GM18505 (cell line): Measurements from ENCODE around the gene PRPF4.
"Not testable (repeated sequence)": the region's sequence is repeated elsewhere in the genome, so short reads cannot be mapped to it uniquely, and the experiment has no call there.

Experiments used
- ATAC-seq: cut with Tn5 transposase; IDR thresholded peaks from one replicate; pipeline ENCODE4 v1.9.1; 2021; ENCODE audit not compliant: unreplicated experiment
- POLR2A ChIP-seq: IDR thresholded peaks from 4 replicates; pipeline ENCODE4 v1.6.1; 2011; ENCODE audit warnings: borderline replicate concordance; ENCODE audit not compliant: insufficient read depth, insufficient read length; ENCODE audit errors: extremely low read depth

Gene PRPF4

DNA sequence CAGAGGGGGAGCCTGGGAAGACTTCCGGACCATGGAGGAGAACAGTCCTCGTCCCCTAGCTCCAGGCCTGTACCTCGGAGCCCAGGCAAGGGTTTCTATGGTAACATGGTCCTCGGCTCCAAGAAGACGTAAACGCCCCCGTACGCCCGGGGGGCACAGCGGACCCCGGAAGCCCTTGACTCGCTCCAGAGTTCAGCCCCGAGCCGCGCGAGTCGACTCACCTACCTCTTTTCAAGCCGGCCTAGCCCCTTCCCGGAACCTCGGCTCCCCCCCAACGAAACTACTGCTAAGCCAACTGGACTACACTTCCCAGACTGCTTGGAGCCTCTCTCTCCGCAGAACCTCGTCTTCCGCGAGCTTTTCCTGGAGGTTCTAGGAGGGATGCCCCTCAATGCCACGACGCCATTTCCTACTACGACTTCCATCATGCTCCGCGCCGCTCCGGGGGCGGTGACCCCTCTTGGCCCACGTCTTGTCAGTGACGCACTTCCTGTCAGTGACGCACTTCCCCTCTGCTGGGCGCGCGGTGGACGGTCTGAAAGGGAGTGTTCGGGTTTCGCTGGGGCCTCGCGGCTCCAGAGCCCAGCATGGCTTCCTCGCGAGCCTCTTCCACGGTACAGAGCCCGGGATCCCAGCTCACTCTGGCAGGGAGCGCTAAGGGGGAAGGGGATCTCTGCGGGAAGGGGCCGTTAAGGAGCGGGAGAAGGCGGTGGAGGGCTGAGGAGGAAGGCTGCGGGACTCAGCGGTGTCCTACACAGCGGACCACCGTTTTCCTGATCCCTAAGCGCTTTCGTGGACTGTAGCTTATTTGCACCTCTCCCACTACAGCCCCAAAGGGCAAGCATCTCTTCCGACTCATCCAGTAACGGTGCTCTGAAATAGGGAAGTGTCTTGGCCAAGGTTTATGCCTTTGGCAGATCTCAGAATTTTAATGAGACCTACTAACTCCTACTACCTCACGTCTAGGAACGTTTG lies at the start of gene PRPF4, which contains the start of gene CDC26:
PRPF4 (plus strand) TSS at position 502 of the 975 bp plus-strand sequence; CDS start at position 588, 86 bp downstream.
CDC26 (minus strand) TSS at position 416 of the 975 bp plus-strand sequence. CDS start 3,065 bp downstream, outside the sequence.
- TF ChIP-seq POLR2A, result peak; percentile 96
- ATAC-seq, result peak; percentile 96

DNA sequence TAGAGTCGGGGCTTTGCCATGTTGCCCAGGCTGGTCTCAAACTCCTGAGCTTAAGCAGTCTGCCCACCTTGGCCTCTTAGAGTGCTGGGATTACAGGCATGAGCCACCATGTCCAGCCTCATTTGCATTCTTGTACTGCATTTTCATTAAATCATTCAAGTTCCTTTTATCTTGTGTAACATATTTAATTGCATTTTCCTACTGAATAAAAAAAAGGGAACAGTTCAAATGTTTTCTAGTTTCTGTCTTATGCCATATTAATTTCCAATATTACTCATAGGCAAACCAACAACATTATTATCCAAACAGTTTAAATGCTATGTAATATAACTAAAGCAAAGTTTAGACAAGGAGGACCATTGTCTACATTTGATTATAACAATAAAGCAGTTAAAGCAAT lies 48.0 kb upstream of the PRPF4 start:
- TF ChIP-seq POLR2A, result no peak
- no peak for ATAC-seq

DNA sequence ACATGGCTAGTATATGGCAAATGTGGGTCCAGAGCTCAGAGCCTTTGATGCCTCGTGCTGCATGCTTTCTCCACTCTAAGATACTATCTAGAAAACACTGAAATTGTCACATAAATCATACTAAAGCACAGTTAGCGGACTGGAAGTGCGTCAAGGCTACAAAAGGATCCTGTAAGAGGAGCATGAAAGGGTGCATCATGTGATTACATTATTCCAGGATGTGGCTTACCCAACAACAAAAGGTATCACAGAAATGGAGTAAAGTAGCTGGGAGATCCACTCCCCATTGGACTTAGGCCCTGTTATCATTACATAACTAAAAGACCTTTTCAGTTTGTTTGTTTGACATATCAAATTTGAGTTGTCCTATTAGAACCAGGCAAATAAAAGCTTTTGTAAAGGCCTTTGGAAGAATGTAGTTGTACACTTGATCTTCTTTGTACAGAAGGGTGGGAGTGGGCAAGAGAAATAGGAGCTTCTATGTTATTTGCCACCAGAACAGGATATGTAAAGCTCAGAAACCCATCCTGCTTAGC lies 47.3 kb upstream of the PRPF4 start:
- no peak for TF ChIP-seq POLR2A

DNA sequence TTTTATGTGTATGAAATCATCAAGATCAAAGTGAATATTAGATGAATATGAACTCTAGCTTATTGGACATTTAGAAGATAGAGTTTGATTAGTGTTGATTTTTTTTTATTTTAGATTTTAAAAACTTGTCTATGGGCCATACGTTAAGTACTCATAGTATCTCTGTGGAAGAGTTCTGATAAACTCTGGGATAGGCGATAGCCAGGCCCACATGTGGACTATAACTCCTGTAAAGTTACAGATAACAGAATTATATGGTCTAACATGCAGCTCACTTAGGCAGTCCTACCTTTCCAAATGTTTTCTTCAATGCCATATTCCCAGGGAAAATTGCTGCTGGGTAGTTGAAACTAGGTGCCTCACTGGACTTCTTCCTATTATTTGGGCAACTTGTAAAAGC lies 43.8 kb upstream of the PRPF4 start:
- no peak for TF ChIP-seq POLR2A
- no peak for ATAC-seq

More for the DNA sequence above, 47.3 kb upstream of the PRPF4 start:
- ATAC-seq, result no peak

DNA sequence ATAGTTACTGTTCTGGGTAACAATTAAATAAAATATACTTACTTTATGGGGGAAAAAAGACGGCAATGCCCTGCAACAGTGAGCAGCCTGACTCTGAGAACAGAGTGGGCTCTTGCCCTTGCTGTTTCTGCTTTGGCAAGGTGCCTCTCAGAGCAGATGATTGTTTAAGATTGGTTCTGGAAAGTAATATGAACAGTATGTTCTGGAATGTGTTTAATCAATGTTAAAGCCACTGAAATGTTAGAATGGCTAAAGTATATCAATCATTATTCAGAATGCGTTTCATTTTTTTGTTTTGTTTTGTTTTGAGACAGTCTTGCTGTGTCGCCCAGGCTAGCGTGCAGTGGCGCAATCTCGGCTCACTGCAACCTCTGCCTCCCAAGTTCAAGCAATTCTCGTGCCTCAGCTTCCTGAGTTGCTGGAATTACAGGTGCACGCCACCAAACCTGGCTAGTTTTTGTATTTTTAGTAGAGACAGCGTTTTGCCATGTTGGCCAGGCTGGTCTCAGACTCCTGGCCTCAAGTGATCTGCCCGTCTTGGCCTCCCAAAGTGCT lies 39.7 kb upstream of the PRPF4 start:
- ATAC-seq, result not testable (repeated sequence)

DNA sequence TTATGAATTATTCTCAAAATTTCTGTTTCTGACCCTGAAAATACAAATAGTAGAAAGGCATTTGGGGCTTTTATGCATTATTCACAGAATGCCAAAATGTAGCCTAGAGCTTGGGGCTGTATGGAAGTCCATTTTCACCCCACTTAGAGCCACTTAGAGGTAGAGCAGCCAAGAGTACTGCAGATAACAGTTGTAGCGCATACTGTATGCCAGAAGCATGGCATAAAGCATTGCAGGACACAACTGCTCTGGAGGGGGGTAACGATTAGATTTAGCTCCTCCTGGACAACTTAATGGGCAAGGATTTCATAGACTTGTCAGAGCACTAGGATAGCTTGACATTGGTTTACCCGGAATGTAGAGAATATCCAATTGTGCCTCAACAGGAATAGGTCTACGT lies 38.4 kb upstream of the PRPF4 start:
- no peak for ATAC-seq
- TF ChIP-seq POLR2A, result no peak

DNA sequence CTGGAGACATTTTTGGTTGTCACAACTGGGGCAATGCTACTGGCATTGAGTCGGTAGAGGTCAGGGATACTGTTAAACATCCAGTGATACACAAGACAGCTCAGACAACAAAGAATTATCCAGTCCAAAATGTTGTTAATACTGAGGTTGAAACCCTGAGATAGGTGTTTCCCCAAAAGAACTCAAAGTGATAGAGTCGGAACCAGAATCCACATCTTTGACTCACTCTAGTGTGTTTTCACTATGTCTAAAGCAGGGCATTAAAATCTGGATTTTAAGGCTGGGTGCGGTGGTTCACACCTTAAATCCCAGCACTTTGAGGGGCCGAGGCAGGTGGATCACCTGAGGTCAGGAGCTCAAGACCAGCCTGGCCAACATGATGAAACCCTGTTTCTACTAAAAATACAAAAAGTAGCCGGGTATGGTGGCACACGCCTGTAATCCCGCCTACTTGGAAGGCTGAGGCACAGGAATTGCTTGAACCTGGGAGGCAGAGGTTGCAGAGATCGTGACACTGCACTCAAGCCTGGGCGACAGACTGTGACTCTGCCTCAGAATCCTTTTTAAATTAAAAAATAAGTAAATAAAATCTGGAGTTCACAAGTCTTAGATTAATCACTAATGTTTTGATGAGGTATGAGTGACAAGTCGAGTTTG lies 37.1 kb upstream of the PRPF4 start:
- ATAC-seq, result no peak

DNA sequence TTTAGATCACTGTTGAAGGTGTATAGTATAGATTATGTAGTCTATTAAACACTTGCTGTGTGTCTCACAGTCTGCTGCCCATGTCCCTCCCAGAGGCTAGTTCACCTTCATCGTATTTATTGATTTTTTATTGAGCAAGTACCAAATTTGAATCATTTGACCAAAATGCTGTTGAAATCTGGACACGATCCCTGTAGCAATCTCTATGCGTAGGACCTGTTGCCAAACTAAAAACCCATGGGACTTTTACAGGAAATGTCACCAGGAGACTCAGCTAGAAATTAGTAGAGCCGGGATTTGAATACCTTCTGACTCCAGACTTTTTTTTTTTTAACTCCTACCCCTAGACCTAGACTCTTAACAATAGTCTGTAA lies 36.6 kb upstream of the PRPF4 start:
- no peak for TF ChIP-seq POLR2A
- no peak for ATAC-seq

More for the DNA sequence above, 37.1 kb upstream of the PRPF4 start:
- TF ChIP-seq POLR2A, result no peak

DNA sequence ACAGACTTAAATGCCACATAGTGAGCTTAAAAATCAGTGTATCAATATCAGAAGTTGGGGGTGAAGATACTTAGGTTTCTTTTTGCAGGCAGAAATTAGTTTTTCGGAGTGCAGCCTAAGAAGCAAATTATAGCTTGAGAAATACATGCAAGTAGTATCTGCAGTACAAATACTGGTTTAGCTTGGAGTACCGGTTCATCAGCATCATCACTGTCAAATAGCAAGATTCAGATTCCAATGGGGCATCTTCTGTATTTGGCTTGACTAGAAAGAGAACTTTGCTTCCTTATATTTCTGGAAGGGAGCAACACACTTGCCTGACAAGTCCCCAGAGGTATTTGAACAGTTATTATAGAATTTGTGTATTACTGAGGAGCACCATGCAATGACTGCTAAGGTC lies 34.3 kb upstream of the PRPF4 start:
- ATAC-seq, result no peak
- no peak for TF ChIP-seq POLR2A

DNA sequence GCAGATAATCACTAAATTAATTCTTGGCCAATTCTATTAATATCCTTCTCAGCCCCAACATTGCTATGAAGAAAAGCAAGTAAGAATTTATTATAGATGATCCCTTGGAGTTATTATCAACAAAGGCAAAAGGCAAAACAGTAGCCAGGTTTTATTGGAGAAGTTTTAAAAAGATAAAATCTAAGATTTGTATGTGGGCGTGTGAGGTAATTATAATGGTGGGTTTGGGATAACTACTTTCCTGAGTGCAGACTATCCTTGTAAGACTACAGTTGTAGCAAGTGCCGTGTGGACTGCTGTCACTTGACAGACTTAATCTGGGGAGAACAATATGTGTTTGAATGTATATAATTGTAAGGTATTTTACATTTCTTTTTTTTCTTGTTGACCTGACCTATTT lies 30.9 kb upstream of the PRPF4 start:
- no peak for TF ChIP-seq POLR2A
- ATAC-seq, result no peak

DNA sequence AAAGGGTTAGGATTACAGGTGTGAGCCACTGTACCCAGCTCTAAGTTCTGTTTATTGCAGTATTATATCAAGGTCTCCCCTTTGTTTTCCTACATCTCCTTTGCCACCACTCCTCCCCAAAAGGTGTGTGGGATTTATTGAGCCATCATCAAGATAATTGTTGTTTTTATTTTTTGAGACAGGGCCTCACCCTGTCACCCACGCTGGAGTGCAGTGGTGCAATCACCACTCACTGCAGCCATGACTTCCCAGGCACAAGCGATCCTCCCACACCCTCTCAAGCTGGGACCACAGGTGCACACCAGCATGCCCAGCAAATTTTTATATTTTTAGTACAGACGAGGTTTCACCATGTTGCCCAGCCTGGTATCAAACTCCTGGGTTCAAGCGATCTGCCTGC lies 29.6 kb upstream of the PRPF4 start:
- no peak for TF ChIP-seq POLR2A
- ATAC-seq, result no peak

DNA sequence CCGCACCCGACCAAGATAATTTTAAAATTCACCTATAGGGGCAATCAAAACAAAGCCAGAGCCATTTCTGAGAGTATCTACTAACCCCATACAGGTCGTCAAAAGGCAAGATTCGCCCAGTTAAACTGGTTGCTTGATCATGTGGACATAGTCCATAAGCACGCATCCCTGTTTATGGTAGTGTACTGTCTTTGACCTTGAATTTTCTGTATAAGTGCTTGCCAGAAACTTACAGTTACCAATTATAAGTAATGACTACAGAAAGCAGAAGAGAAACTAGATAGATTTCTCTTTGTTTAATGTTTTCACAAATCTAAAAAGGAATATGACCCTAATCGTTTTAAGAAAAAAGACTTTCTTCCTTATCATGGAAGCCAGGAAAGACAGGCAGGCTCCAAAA lies 28.5 kb upstream of the PRPF4 start:
- TF ChIP-seq POLR2A, result no peak
- ATAC-seq, result no peak

DNA sequence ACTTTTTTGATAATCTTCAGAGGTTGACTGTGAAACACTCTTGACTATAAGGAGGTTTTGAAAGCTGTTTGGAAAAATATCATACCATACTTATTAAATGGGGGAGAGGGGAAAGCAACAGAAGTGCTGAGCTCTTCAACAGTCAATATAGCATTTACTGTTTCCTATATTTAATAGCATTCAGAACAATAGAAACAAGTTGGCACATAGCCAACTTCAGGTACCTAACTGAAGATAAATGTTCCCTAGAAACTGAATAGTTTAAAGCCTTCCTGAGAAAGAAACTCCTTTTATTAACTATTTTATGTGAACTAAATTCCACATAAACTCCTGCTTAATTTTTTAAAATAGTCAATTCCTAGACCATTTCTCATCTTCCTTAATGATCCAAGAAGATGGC lies 27.8 kb upstream of the PRPF4 start:
- no peak for ATAC-seq
- TF ChIP-seq POLR2A, result no peak

DNA sequence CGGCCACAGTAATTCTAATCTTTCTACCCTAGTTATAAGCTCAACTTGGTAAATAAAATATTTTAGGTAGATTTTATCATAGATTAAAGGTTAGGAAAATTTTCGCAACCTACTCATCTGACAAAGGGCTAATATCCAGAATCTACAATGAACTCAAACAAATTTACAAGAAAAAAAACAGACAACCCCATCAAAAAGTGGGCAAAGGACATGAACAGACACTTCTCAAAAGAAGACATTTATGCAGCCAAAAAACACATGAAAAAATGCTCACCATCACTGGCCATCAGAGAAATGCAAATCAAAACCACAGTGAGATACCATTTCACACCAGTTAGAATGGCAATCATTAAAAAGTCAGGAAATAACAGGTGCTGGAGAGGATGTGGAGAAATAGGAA lies 25.8 kb upstream of the PRPF4 start:
- not testable (repeated sequence) for ATAC-seq
